ENCODE results near the gene GLIS1.

The GLIS1 gene

GRCh38 chr1:53755874-53756273 is 16.9 kb upstream of the GLIS1 start:
- DNase-seq (ENCODE audit: low read depth) = no peak
- TF ChIP-seq CTCF (IDR thresholded peaks at IDR 0.05; ENCODE audit: low read depth, low read length, missing control alignments) = no peak
- no peak overlapping the region for H3K4me3 ChIP-seq (ENCODE audit: low read depth, low read length)

GRCh38 chr1:53754484-53755312 is 15.7 kb upstream of the GLIS1 start:
- peak; percentile 68 for TF ChIP-seq CTCF (IDR thresholded peaks at IDR 0.05; ENCODE audit: low read depth, low read length, missing control alignments)
- H3K4me3 ChIP-seq (ENCODE audit: low read depth, low read length) = no peak overlapping the region
- DNase-seq (ENCODE audit: low read depth) = no peak

GRCh38 chr1:53752281-53752680 is 13.3 kb upstream of the GLIS1 start:
- H3K4me3 ChIP-seq (ENCODE audit: low read depth, low read length) = no peak overlapping the region
- TF ChIP-seq CTCF (IDR thresholded peaks at IDR 0.05; ENCODE audit: low read depth, low read length, missing control alignments) = no peak
- DNase-seq (ENCODE audit: low read depth) = no peak

GRCh38 chr1:53747841-53748240 is 8.9 kb upstream of the GLIS1 start:
- no peak for TF ChIP-seq CTCF (IDR thresholded peaks at IDR 0.05; ENCODE audit: low read depth, low read length, missing control alignments)
- DNase-seq (ENCODE audit: low read depth) = no peak
- no peak overlapping the region for H3K4me3 ChIP-seq (ENCODE audit: low read depth, low read length)

- DNase-seq (ENCODE audit: low read depth) = no peak
- TF ChIP-seq CTCF (IDR thresholded peaks at IDR 0.05; ENCODE audit: low read depth, low read length, missing control alignments) = no peak
- no peak overlapping the region for H3K4me3 ChIP-seq (ENCODE audit: low read depth, low read length)
Observed at GRCh38 chr1:53740621-53741105, 1.7 kb upstream of the GLIS1 start.

- no peak for DNase-seq (ENCODE audit: low read depth)
- no peak for TF ChIP-seq CTCF (IDR thresholded peaks at IDR 0.05; ENCODE audit: low read depth, low read length, missing control alignments)
- peak overlapping the region; percentile 59 for H3K4me3 ChIP-seq (ENCODE audit: low read depth, low read length)
Observed at GRCh38 chr1:53738205-53739108, 507 bp downstream of the GLIS1 start.
